AG04449 (cell line): ENCODE results near the gene DCAF15.

ENCODE experiments used
- CTCF ChIA-PET: fragments of 350-600 bp; formaldehyde crosslinking; extraction: SDS; loops from one replicate; lab custom pipeline; 2021; ENCODE audit warnings: antibody characterized with exemption; lab: Yijun Ruan, JAX
- POLR2A ChIA-PET: fragments of 400-600, 350-600 bp; formaldehyde crosslinking; extraction: SDS; loops from one replicate; lab custom pipeline; 2020; ENCODE audit warnings: antibody characterized with exemption, inconsistent platforms; lab: Yijun Ruan, JAX
- DNase-seq: peaks from one replicate; pipeline ENCODE4 v3.0.0-alpha.2; 2010; ENCODE audit warnings: low read depth, low spot score
- H3K4me3 ChIP-seq: 2 replicates; pipeline ENCODE4 v1.5.1; 2011; ENCODE audit warnings: low read depth, mild to moderate bottlenecking, control low read depth, low read length
- CTCF ChIP-seq: IDR thresholded peaks from one replicate; pipeline ENCODE4 v1.5.1; 2011; ENCODE audit warnings: mild to moderate bottlenecking, moderate library complexity, low read length, control low read depth, inconsistent platforms; ENCODE audit not compliant: insufficient read depth; ENCODE audit errors: missing control alignments

DCAF15 gene

GRCh38 chr19:13990085-13990484, 37.8 kb downstream of the DCAF15 start:
- no peak for DNase-seq
- H3K4me3 ChIP-seq = no peak overlapping the region
- TF ChIP-seq CTCF = no peak
- POLR2A ChIA-PET = no interaction called here
- CTCF ChIA-PET = no interaction called here

- no peak for TF ChIP-seq CTCF
- H3K4me3 ChIP-seq = no peak overlapping the region
- CTCF ChIA-PET = interaction anchor here (1.1 to 1.6 kb wide), 3 partner anchors 11 to 80 kb away, joined by 3 to 7 read pairs (median 4); partner anchors contain the start of gene MISP3
- DNase-seq = no peak
- POLR2A ChIA-PET = no interaction called here
These were observed 39.7 kb downstream of the DCAF15 start for GRCh38 chr19:13992025-13992424.

GRCh38 chr19:13993590-13994300, 41.4 kb downstream of the DCAF15 start:
- CTCF ChIA-PET = interaction anchor here (1.0 to 1.6 kb wide), 2 partner anchors 9 to 14 kb away, joined by 3 to 7 read pairs; no protein-coding TSS in a partner anchor
- TF ChIP-seq CTCF = no peak
- no peak for DNase-seq
- no peak overlapping the region for H3K4me3 ChIP-seq
- POLR2A ChIA-PET = no interaction called here

- no peak for TF ChIP-seq CTCF
- CTCF ChIA-PET = interaction anchor here (0.6 to 0.8 kb wide), 2 partner anchors 8 to 11 kb away, joined by 3 read pairs; no protein-coding TSS in a partner anchor
- no peak for DNase-seq
- POLR2A ChIA-PET = no interaction called here
- no peak overlapping the region for H3K4me3 ChIP-seq
These were observed 42.9 kb downstream of the DCAF15 start for GRCh38 chr19:13995017-13995728.

GRCh38 chr19:13995878-13996765, 43.8 kb downstream of the DCAF15 start:
- POLR2A ChIA-PET = no interaction called here
- H3K4me3 ChIP-seq = no peak overlapping the region
- no peak for TF ChIP-seq CTCF
- DNase-seq = no peak
- CTCF ChIA-PET = interaction anchor here (0.6 to 1.2 kb wide), 2 partner anchors 7 to 18 kb away, joined by 3 read pairs; no protein-coding TSS in a partner anchor
